ENCODE data around the gene RXRB.

DNA sequence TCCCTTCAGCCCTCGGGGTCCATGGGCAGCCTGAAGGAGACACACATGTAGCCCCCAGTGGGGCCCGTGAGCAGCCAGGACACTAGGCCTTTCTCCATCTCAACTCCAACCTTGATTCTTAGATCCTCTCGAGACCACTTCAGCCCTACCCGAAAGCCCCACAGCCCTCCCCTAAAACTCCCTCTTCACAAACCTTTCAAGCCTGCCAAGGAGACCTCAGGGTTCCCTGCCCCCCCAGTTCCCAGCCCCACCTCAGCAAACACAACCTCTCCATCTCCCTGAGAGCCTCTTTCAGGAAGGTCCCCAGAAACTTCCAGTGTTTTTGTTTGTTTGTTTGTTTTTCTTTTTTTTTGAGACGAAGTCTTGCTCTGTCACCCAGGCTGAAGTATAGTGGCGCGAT lies 19.3 kb downstream of the RXRB start:
- TF ChIP-seq, protein P1, sequence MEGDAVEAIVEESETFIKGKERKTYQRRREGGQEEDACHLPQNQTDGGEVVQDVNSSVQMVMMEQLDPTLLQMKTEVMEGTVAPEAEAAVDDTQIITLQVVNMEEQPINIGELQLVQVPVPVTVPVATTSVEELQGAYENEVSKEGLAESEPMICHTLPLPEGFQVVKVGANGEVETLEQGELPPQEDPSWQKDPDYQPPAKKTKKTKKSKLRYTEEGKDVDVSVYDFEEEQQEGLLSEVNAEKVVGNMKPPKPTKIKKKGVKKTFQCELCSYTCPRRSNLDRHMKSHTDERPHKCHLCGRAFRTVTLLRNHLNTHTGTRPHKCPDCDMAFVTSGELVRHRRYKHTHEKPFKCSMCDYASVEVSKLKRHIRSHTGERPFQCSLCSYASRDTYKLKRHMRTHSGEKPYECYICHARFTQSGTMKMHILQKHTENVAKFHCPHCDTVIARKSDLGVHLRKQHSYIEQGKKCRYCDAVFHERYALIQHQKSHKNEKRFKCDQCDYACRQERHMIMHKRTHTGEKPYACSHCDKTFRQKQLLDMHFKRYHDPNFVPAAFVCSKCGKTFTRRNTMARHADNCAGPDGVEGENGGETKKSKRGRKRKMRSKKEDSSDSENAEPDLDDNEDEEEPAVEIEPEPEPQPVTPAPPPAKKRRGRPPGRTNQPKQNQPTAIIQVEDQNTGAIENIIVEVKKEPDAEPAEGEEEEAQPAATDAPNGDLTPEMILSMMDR (conservative IDR thresholded peaks at IDR 0.05; ENCODE audit: low read length), result no peak
- no peak for TF ChIP-seq EZH2phosphoT487 (IDR thresholded peaks at IDR 0.05; ENCODE audit: borderline replicate concordance)
